ENCODE results near the gene OSBPL7. TPM values are rescaled to one million over a fixed set of nuclear protein-coding genes. Genes with fewer than 3 reads are reported as not detected.

Gene OSBPL7
- total RNA-seq, 1 donor from 2014 or later, result 18.6 TPM

DNA sequence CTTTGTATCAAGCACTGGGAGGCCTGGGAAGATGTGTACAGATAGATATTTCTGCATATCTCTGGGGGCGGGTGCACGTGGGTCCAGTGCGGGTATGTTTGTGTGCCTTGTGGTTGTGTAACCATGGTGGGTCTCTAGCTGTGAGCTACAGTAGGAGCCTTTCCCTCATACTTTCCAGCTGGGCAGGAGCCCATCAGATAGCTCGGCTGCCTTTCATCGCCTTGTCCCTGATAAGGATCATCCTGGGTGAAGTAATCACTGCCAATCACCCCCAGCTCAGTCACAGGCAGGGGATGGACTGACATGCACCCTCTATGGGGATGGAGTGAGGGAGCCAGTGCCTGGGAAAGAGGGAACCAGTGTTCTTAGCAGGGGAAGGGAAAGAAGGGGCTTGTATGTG lies 22.6 kb upstream of the OSBPL7 start:
- intact Hi-C loops (cut with micrococcal nuclease), result loop anchor here (10.0 kb wide), 1 partner anchor 771 kb away; the partner anchor contains the start of genes HOXB7 and HOXB8
- H3K36me3 Mint-ChIP-seq (ENCODE audit: low read depth), result no peaks in the 10 kb centered on the region
- no peak overlapping the region for H3K4me3 Mint-ChIP-seq
- H3K27me3 Mint-ChIP-seq (ENCODE audit: insufficient read depth), result peaks cover 42% of the 10 kb centered on the region
- no peak for DNase-seq (ENCODE audit: low spot score)
- peaks cover 28% of the 10 kb centered on the region for H3K4me1 Mint-ChIP-seq (ENCODE audit: low read depth)
- no peak overlapping the region for H3K27ac Mint-ChIP-seq
- H3K9me3 Mint-ChIP-seq, result no peaks in the 10 kb centered on the region

GRCh38 chr17:47843391-47843730 lies 21.8 kb upstream of the OSBPL7 start:
- no peak overlapping the region for H3K27ac Mint-ChIP-seq
- no peaks in the 10 kb centered on the region for H3K9me3 Mint-ChIP-seq
- no peak overlapping the region for H3K4me3 Mint-ChIP-seq
- no peak for DNase-seq (ENCODE audit: low spot score)
- H3K27me3 Mint-ChIP-seq (ENCODE audit: insufficient read depth), result peaks cover 33% of the 10 kb centered on the region
- intact Hi-C loops (cut with micrococcal nuclease), result loop anchor here (2.0 to 10.0 kb wide), 2 partner anchors 175 to 771 kb away; partner anchors contain the start of genes HOXB7 and HOXB8
- no peaks in the 10 kb centered on the region for H3K36me3 Mint-ChIP-seq (ENCODE audit: low read depth)
- H3K4me1 Mint-ChIP-seq (ENCODE audit: low read depth), result peaks cover 28% of the 10 kb centered on the region

GRCh38 chr17:47841488-47842291 lies 20.1 kb upstream of the OSBPL7 start:
- H3K9me3 Mint-ChIP-seq, result no peaks in the 10 kb centered on the region
- H3K27me3 Mint-ChIP-seq (ENCODE audit: insufficient read depth), result peaks cover 23% of the 10 kb centered on the region
- H3K36me3 Mint-ChIP-seq (ENCODE audit: low read depth), result peaks cover 2% of the 10 kb centered on the region
- H3K4me3 Mint-ChIP-seq, result peak overlapping the region; percentile 96
- no peak for DNase-seq (ENCODE audit: low spot score)
- H3K27ac Mint-ChIP-seq, result peak overlapping the region; percentile 96
- peaks cover 28% of the 10 kb centered on the region for H3K4me1 Mint-ChIP-seq (ENCODE audit: low read depth)
- intact Hi-C loops (cut with micrococcal nuclease), result loop anchor here (1.0 to 10.0 kb wide), 8 partner anchors 10 to 773 kb away; partner anchors contain the start of genes HOXB7, HOXB8, LRRC46 and MRPL10

- intact Hi-C loops (cut with micrococcal nuclease), result loop anchor here (1.0 to 10.0 kb wide), 7 partner anchors 10 to 774 kb away; partner anchors contain the start of genes HOXB7, HOXB8, LRRC46 and MRPL10
- Mint-ChIP-seq H3K4me3 (peak within 1 kb of the TSS; percentile 96), H3K9me3 (no peaks in the 10 kb centered on the region), H3K4me1 (ENCODE audit: low read depth) (peaks cover 28% of the 10 kb centered on the region), H3K36me3 (ENCODE audit: low read depth) (peaks cover 2% of the 10 kb centered on the region), H3K27me3 (ENCODE audit: insufficient read depth) (peaks cover 16% of the 10 kb centered on the region), H3K27ac (peak within 1 kb of the TSS; percentile 96)
- peak; percentile 86 for DNase-seq (ENCODE audit: low spot score)
Observed at GRCh38 chr17:47840742-47841487, 19.3 kb upstream of the OSBPL7 start, which contains the start of gene SCRN2. Gene SCRN2 (minus strand): TSS chr17:47841273. CDS start chr17:47840843, 430 bp downstream.

DNA sequence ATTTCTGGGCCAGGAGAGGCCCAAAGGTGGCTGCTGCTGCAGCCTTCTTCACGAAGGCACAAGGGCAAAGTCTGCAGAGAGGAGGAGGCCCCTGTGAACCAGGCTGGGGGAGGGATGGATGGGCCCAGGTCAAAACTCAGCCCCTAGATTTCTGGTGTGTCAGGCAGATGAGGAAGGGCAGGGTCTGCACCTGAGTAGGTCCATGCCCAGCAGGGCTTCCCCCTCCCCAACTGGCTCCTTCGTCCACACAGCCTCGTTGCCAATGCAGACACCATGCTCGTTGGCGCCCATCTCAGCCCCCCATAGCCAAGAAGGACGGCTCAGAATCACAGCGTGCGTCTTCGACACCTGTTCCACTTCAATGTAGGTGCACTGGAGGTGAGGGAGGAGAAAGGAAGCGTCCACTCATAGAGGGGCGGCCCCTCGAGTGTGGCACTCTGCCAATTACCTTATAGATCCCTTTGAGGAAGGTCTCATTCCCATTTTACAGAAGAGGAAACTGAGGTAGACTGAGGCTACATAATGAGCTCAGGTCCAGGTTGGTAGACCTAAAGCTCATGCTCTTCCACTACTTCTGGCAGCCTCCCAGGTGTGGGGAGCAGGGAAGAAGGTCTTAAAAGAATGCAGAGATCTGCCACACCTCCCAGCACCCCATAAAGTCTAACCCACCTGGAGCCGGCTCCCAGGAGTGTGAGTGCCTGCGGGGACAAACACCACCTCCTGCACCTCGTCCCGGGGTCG lies 18.6 kb upstream of the OSBPL7 start:
- intact Hi-C loops (cut with micrococcal nuclease), result loop anchor here (2.0 to 10.0 kb wide), 2 partner anchors 101 to 775 kb away; partner anchors contain the start of genes HOXB7, HOXB8 and PNPO
- Mint-ChIP-seq H3K4me1 (ENCODE audit: low read depth) (peaks cover 28% of the 10 kb centered on the region), H3K27ac (peak overlapping the region; percentile 29)

GRCh38 chr17:47839071-47839470 lies 17.5 kb upstream of the OSBPL7 start:
- Mint-ChIP-seq H3K36me3 (ENCODE audit: low read depth) (peaks cover 8% of the 10 kb centered on the region), H3K9me3 (no peaks in the 10 kb centered on the region), H3K4me3 (peak overlapping the region; percentile 50), H3K4me1 (ENCODE audit: low read depth) (peaks cover 39% of the 10 kb centered on the region), H3K27me3 (ENCODE audit: insufficient read depth) (peaks cover 3% of the 10 kb centered on the region), H3K27ac (no peak overlapping the region)
- intact Hi-C loops (cut with micrococcal nuclease), result no loop called here
- no peak for DNase-seq (ENCODE audit: low spot score)

More for the DNA sequence above, 18.6 kb upstream of the OSBPL7 start:
- DNase-seq (ENCODE audit: low spot score), result no peak
- H3K36me3 Mint-ChIP-seq (ENCODE audit: low read depth), result peaks cover 6% of the 10 kb centered on the region
- H3K4me3 Mint-ChIP-seq, result peak overlapping the region; percentile 96
- H3K27me3 Mint-ChIP-seq (ENCODE audit: insufficient read depth), result peaks cover 10% of the 10 kb centered on the region
- no peaks in the 10 kb centered on the region for H3K9me3 Mint-ChIP-seq

- Mint-ChIP-seq H3K9me3 (no peaks in the 10 kb centered on the region), H3K36me3 (ENCODE audit: low read depth) (peaks cover 8% of the 10 kb centered on the region), H3K27ac (no peak overlapping the region), H3K4me3 (peak overlapping the region; percentile 50), H3K27me3 (ENCODE audit: insufficient read depth) (peaks cover 1% of the 10 kb centered on the region), H3K4me1 (ENCODE audit: low read depth) (peaks cover 41% of the 10 kb centered on the region)
- intact Hi-C loops (cut with micrococcal nuclease), result no loop called here
- no peak for DNase-seq (ENCODE audit: low spot score)
Observed at GRCh38 chr17:47838636-47839035, 17.0 kb upstream of the OSBPL7 start.

GRCh38 chr17:47837401-47838039 lies 15.9 kb upstream of the OSBPL7 start:
- no peak for DNase-seq (ENCODE audit: low spot score)
- Mint-ChIP-seq H3K27ac (no peak overlapping the region), H3K9me3 (no peaks in the 10 kb centered on the region), H3K27me3 (ENCODE audit: insufficient read depth) (peaks cover 1% of the 10 kb centered on the region), H3K4me1 (ENCODE audit: low read depth) (peaks cover 35% of the 10 kb centered on the region), H3K4me3 (no peak overlapping the region), H3K36me3 (ENCODE audit: low read depth) (peaks cover 8% of the 10 kb centered on the region)
- intact Hi-C loops (cut with micrococcal nuclease), result no loop called here

DNA sequence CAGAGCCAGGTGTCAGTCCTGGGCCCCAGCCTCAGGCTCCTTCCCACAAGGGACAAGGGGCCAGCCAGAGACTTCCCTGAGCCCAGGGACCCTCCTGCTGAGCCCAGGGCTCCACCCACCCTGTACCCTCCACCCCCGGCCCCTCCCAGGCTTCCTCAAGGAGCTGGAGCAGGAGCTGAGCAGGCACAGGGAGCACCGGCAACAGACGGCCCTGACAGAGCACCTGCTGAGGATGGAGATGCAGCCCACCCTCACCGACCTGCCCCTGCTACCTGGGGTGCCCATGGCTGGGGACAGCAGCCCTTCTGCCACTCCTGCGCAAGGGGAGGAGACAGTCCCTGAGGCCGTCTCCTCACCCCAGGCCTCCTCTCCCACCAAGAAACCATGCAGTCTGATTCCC lies 15.0 kb upstream of the OSBPL7 start:
- Mint-ChIP-seq H3K9me3 (no peaks in the 10 kb centered on the region), H3K4me1 (ENCODE audit: low read depth) (peaks cover 35% of the 10 kb centered on the region), H3K36me3 (ENCODE audit: low read depth) (peaks cover 8% of the 10 kb centered on the region), H3K27ac (no peak overlapping the region), H3K27me3 (ENCODE audit: insufficient read depth) (peaks cover 1% of the 10 kb centered on the region), H3K4me3 (no peak overlapping the region)
- intact Hi-C loops (cut with micrococcal nuclease), result no loop called here
- DNase-seq (ENCODE audit: low spot score), result no peak

- DNase-seq (ENCODE audit: low spot score), result no peak
- Mint-ChIP-seq H3K27me3 (ENCODE audit: insufficient read depth) (peaks cover 1% of the 10 kb centered on the region), H3K27ac (no peak overlapping the region), H3K4me3 (no peak overlapping the region), H3K9me3 (no peaks in the 10 kb centered on the region), H3K36me3 (ENCODE audit: low read depth) (peaks cover 9% of the 10 kb centered on the region), H3K4me1 (ENCODE audit: low read depth) (peaks cover 30% of the 10 kb centered on the region)
- intact Hi-C loops (cut with micrococcal nuclease), result no loop called here
Observed at GRCh38 chr17:47834756-47835155, 13.2 kb upstream of the OSBPL7 start.

GRCh38 chr17:47831934-47832327 lies 10.3 kb upstream of the OSBPL7 start:
- Mint-ChIP-seq H3K4me1 (ENCODE audit: low read depth) (peaks cover 43% of the 10 kb centered on the region), H3K9me3 (no peaks in the 10 kb centered on the region), H3K27ac (peak overlapping the region; percentile 88), H3K27me3 (ENCODE audit: insufficient read depth) (peaks cover 1% of the 10 kb centered on the region), H3K4me3 (peak overlapping the region; percentile 90), H3K36me3 (ENCODE audit: low read depth) (peaks cover 12% of the 10 kb centered on the region)
- intact Hi-C loops (cut with micrococcal nuclease), result loop anchor here (1.0 to 2.0 kb wide), 6 partner anchors 9 to 184 kb away; partner anchors contain the start of genes CDK5RAP3, OSBPL7, PNPO and SCRN2
- no peak for DNase-seq (ENCODE audit: low spot score)

Measured in activated T-helper 1 cell treated with anti-CD3 and anti-CD28 coated beads, Interleukin-12 subunit alpha, Interleukin-12 subunit beta, Interleukin-2, Interleukin-4 antibody, amounts not matched to agents 30 ng/mL and 10 ng/mL and 1 ng/mL, durations not matched to agents 14 hours and 24 hours and 36 hours (primary cell).